Activated T-cell treated with anti-CD3 and anti-CD28 coated beads, Interleukin-2, amount 50 U/mL, for 1 hour (primary cell): ENCODE measurements around the gene DTWD1.
"Not testable (repeated sequence)": the region's sequence is repeated elsewhere in the genome, so short reads cannot be mapped to it uniquely, and the experiment has no call there.

Experiments
- DNase-seq: peaks from one replicate; pipeline ENCODE4 v3.0.0-alpha.2; 2020

Gene DTWD1

DNA sequence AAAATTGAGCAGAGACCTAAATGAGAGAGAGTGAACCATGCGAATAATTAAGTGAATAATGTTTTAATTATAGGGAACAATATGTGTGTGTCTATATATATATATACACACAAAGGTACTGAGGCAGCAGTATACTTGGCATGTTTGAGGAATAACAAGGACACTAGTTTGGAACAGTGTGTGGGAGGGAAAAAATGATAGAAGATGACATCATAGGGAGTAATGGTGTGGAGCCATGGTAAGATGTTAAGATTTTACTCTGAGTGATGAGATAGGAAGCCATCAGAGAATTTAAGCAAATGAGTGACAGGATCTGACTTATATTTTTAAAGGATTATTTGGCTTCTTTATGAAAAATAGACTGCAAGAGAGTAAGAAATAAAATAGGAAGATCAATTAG is 29.1 kb downstream of the DTWD1 start:
- no peak for DNase-seq

DNA sequence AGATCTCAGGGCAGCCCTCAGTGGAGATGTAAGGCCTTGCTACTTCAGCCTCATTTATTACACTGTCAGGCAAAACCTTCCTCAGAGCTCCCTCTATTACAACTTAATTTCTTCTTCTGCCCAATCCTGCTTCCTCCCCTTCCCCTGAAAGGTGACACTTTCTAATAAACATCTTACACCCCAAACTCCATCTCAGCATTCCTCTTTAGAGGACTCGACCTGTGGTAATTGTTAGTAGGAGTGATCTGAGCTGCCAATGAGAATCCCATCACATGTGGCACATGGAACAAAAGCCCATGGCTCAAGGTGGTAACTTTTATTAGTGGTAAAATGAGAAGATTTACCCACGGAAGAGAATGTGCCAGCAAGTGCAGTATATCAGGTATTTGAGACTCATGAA is 29.8 kb downstream of the DTWD1 start:
- no peak for DNase-seq

DNA sequence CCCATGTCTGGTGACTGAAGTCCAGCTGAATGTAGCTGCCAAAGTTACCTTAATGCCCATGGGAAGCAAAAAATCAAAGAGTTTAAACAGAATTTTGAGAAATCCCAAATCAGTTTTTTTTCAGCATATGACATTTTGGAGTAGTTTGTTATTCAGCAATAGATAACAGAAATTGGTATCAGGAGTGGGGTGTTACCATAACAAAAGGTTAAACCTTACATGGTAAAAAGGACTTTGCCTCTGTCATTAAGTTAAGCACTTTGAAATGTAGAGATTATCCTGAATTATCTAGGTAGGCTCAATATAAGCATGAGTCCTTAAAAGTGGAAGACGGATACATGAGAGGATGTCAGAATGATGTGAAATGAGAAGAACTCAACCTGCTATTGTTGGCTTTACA is 32.1 kb downstream of the DTWD1 start:
- DNase-seq = no peak

DNA sequence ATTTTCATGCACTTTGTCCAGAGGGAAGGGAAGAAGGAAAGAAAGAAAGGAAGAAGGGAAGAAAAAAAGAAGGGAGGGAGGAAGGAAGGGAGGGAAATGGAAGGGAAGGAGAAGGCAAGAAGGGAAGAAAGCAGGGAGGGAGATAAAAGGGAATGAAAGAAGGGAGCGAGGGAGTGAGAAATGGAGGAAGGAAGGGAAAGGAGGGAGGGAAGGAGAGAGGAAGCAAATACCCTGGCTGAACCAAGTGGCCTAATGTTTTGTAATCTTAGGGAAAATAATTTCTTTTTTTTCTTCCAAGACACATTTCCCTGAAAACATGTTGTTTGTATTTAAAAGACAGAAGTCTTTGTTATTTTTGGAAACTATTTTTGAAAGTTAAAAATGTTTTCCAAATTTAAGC is 35.9 kb downstream of the DTWD1 start:
- no peak for DNase-seq

DNA sequence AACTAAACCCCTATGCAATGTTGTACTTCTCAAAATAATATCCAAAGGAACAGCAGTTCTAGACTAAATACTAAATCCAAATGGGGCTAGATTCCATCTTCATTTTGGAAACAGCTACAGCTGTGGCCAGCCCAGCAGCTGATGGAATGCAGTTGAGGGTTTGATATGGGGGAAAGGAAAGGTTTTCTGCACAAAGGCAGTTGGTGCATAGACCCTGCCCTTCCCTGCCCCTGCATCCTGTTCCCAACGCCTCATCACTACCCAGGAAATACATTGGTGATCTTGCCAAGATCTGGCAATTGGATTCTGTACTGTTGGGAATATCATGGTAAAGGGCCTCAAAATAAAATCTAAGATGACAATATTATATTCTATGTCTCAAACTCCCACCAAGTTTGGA is 43.9 kb downstream of the DTWD1 start:
- no peak for DNase-seq

DNA sequence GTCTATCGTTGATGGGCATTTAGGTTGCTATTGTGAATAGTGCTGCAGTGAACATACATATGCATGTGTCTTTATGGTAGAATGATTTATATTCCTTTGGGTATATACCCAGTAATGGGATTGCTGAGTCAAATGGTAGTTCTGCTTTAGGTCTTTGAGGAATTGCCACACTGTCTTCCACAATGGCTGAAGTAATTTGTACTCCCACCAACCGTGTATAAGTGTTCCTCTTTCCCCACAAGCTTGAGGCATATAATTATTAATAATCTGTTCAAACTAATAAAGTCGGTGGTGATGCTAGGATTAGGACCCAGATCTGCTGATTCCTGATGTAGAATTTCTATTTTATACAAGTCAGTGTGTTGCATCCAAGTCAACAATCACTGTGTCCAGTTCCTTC is 45.6 kb downstream of the DTWD1 start:
- not testable (repeated sequence) for DNase-seq

DNA sequence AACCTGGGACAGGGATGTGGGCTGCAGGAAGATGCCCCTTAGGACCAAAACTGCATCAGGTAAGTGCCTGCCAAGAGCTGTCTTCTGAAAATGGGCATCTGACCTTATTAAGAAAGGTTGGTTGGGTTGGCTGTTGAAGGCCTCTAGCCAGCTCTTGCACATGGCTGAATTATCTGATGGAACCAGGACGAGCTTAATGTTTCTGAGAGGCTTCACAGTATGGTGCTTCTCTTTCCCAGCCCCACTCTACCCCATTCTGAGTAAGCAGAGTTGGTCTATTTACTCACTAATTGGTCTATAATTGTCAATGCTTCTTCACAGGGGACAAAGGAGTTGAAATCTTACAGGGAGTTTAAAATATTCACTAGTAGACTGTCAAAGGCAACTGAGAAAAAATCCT is 48.4 kb downstream of the DTWD1 start:
- DNase-seq = no peak

DNA sequence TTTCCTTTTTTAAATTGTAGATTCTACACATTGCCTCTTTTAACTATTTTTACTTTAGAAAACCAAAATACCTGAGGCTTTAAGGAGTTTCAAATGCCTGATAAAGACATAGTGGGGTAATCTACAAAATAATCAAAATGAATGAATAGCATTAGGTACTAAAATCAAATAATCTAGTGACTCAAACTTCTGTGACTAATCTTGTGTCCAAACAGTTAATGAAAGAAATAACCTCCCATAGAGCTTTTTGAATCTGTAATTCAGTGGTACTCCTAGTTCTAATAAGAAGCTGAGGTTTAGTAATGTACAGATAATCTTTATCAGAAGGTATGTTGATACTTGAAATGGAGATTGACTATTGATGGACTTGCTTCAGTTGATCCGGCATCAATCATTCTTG is 53.0 kb downstream of the DTWD1 start:
- no peak for DNase-seq

DNA sequence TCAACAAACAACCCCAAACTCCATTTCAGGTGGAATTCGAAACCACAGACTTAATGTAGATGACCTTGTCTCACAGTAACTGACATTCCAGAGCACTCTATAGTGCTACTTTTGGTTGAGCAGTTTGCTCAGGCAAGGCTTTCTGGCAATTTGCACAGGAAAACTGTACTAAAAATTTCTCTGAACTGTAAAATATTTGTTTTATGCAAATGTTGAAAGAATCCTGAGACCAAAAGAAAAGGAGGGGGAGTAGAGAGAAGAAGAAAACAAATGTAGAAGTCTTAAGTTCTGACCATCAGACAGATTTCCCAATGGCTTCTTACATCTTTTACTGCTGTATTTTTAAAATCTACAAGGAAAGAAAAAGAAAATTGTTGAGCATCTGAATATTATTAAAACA is 53.5 kb downstream of the DTWD1 start:
- no peak for DNase-seq

DNA sequence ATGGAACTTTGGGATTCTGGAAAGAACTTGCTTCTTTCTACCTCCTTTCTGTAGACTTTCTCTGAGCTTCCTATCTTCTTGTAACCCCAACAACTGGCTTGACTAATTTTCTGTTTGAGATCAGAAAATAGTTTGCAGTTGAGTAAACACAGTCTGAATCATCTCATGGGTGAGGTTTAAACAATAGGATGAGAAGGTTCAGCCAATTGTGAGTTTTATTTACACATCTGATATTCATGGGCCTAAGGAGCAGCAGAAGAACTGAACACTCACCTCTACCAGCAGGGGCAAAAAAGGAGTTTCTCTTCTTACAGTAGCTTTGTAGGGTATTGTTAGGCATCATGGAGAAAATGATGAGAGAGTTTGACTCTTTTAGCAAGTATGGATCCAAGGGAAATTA is 54.2 kb downstream of the DTWD1 start:
- DNase-seq = no peak

DNA sequence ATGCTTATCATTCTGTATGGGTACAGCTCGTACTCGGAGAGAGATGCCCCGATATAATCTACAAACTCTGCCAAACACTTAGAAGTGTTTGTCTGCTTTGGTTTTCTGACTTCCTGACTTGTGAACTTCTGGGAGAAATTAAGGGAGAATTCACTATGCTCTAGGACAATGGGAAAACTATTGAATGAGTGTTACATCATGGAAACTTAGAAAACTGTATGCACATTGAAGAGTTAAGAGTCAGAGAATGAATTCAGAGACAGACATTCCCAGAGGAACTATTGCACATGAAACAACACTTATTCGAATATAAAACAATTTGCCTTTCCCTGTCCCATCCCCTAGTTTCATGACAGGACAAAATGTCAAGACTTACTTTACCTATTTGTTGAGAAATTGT is 57.8 kb downstream of the DTWD1 start:
- no peak for DNase-seq

DNA sequence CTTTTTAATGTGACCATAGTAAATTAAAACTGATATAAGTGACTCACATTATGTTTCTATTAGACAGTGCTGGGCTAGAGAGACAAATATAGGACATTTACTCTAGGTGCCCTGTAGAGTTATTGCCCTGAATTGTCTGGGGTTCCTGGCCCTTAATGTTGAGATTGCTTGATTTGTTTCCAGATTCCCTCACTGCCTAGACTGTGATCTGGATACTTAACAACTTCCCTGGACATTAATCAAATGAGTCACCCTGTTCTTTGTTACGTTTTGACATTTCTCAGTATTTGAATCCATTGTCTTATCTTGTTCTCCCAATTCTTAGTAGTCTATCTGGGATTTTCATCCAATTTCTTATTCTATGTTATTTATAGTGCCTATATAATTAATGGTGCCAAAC is 65.8 kb downstream of the DTWD1 start:
- DNase-seq = no peak

DNA sequence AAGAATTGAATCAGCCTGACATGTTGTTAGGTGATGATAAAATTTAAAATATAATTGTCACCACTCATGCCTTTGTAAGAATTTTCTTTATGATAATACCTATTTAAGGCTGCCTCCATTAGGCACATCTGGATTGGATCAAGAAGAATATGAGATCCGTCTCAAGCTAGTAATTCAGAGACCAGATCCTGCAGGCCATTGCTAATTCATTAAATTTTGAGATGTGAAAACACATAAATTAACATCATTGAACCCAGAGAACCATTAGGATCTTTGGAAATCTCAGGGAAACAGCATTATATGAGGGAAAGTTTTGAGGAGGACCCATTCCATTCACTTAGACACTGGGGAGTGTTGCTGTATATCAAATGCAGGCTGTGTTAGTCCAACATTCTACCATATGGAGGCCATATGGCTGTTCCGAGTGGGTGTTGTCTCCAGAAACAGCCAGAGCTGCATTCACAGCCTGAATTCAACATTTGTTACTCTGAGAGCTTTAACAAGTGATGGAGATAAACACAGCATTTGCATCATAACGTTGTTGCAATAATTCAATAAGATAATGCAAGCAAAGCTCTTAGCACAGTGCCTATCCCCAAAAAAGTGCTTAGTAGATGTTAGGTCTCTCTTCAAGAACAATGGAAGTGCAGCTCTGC is 67.4 kb downstream of the DTWD1 start:
- no peak for DNase-seq

DNA sequence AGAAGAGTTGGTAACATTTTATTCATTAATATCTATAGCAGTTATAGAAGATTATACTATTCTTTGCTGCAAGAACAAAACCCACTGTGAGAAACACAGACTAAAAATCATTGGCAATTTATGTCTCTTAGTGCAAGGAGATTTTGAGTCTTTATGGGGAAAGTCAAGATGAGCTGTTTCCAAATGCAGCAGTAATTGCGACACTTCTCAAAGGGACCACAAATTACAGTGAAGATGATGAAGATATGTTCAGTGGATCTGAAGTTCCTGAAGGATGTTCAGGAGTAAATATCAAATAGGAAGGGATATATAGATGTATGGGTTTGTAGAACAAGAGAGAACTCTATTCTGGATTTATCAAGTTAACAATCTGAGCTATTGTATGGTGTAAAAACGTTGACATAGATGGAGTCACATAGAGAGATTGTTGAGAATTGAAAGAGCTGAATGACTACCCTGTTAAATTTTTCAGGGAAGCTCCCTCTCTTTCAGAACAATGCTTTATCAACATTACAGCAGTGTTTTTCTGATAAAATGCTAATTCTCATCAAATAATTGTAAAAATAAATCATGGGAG is 71.8 kb downstream of the DTWD1 start:
- DNase-seq = no peak

DNA sequence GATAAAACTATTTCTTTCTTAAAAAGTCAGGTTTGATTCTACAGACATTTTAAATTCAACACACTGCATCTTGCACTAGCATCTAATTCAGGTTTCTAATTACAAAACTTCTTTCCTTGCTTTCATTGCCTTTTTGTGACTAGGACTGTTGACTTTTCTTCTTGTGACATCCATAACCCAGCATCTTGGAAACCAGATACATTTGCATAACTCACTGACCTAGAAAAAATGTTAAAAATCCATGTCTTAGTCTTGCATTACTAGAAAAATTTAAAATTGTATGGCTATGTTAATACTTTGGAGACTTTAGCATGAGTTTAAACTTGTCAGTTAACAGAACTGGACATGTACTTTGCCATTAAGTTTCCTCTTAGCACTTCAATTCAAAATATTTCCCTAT is 72.7 kb downstream of the DTWD1 start:
- no peak for DNase-seq

DNA sequence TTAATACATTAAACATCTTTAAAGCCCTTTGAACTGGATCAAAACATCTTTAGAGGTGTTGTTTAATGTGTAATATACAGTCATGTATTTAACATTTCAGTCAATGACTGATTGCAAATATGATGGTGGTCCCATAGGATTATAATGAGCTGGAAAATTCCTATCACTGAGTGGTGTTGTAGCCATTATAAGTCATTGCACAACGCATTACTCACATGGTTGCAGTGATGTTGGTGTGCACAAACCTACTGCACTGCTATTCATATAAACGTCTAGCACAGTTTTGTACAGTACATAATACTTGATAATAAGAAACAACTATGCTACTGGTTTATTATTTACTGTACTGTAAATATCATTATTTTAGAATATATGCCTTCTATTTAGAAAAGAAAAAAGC is 75.6 kb downstream of the DTWD1 start:
- DNase-seq = no peak

DNA sequence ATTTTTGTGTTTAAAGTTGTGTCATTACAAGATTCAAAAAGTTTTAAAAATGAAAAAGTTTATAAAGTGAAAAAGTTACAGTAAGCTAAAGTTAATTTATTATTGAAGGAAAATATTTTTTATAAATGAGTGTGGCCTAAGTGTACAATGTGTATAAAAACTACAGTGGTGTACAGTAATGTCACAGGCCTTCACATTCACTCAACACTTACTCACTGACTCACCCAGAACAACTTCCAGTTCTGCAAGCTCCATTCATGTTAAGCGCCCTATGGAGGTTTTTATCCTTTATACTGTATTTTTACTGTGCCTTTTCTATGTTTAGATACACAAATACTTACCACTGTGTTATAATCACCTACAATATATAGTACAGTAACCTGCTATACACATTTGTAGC is 76.3 kb downstream of the DTWD1 start:
- no peak for DNase-seq

DNA sequence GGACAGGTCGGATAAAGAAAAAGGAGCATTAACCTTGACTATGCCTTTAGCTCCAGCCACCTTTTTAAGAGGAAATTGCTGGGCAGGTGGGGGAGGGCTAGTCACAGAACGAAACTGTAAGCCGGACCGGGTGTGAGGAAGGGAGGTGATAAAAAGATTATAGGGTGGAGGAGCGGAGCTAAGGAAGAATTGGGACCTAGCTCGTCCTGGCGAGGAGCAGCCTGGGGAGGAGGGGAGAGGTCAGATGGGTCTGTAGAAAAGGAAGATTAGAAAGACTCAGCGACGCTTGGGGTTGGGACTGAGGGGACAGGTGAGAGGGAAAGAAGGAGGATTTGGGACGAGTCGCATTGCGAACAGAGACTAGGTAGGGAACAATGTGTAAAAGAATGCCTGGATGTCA is 82.1 kb downstream of the DTWD1 start:
- not testable (repeated sequence) for DNase-seq
